ENCODE results near the gene THAP11. TPM values are rescaled to one million over a fixed set of nuclear protein-coding genes. Genes with fewer than 3 reads are reported as not detected.

The THAP11 gene
- total RNA-seq: 35.1 and 35.2 TPM in 2 replicates

GRCh38 chr16:67841816-67842508 lies at the start of gene THAP11:
Gene THAP11 (plus strand): TSS chr16:67842320. CDS start chr16:67842555, 235 bp downstream.

GRCh38 chr16:67806428-67807147 lies 35.5 kb upstream of the THAP11 start, which contains the start of the genes RANBP10 and TSNAXIP1:
Gene RANBP10 (minus strand): TSS chr16:67806560. CDS start chr16:67806536, 24 bp downstream.
Gene TSNAXIP1 (plus strand): TSS chr16:67806889. CDS start chr16:67807150, 261 bp downstream.

DNA sequence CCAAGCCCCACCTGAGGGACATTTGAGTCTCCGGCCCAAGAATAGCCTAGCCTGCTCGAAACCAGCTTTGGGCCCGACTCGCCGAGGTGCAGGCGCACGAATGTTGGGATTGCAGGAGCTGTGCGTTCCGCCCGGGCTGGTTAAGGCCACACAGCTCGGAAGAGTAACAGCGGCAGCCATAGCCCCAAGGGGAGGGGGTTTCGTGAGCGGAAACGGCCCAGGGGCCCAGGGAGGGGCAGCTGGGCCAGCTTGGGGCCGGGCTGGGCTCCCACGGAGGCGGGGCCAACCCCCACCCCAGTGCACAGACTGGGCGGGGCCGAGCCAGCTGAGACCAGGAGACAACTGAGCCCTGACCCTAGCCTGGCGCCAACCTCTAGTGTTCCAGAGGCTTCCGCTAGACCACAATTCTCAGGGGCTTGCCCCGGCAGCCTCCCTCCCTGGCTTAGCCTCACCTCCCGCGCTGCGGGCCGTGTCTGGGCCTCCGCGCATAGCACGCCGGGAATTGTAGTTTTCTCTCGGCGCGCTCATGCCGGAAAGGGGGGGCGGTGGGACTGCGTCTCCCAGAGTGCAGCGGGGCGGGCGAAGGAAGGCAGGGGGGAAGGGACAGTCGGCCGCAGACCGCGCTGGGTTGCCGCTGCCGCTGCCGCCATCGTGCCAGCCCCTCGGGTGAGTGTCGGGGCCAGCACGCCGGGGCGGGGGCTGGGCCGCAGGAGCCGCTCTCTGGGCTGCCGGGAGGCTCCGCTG lies 4.4 kb downstream of the THAP11 start, which contains the start of gene NUTF2:
TSS of gene NUTF2 (plus strand) at position 614 of the 744 bp plus-strand sequence. CDS start 18,198 bp downstream, outside the sequence.

DNA sequence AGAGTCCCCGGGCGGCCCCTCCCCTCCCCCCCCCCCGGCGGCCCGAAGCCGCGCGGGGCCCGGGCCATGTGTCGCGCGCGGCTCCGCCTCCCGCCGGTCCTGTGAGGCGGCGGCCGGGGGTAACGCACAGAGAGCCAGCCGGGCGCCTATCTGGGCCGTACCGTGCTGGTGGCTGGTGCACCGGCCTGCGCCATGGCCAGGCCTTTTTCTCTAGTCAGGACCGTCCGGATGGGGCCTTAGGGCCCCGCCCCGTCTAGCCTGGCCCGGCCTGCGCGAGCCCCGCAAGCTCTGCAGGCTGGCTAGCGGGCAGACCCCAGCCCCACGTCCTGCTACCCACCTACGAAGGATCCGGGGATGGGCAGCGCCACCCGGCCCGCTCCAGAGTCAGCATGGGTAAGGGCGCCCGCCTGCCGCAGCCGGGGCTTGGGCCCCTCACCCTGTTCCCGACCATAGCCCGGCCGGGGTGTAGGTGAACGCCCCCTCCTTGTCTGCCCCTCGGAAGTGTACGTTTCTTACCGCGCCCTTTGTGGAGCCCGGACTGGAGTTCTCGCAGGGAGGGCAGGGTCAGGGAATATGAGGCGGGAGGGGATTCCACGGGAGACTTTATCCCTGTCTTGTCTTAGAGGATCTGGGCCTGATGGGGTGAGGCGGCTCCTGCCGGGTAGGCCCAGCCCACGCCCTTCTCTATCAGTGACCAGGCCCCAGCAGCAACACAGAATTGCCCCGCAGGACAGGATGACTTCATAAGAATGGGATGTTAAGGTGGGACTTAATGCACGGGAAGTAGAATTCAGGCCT lies 5.1 kb downstream of the THAP11 start, which contains the start of gene CENPT:
TSS of gene CENPT (minus strand) at position 630 of the 798 bp plus-strand sequence. CDS start 13,834 bp downstream, outside the sequence.

DNA sequence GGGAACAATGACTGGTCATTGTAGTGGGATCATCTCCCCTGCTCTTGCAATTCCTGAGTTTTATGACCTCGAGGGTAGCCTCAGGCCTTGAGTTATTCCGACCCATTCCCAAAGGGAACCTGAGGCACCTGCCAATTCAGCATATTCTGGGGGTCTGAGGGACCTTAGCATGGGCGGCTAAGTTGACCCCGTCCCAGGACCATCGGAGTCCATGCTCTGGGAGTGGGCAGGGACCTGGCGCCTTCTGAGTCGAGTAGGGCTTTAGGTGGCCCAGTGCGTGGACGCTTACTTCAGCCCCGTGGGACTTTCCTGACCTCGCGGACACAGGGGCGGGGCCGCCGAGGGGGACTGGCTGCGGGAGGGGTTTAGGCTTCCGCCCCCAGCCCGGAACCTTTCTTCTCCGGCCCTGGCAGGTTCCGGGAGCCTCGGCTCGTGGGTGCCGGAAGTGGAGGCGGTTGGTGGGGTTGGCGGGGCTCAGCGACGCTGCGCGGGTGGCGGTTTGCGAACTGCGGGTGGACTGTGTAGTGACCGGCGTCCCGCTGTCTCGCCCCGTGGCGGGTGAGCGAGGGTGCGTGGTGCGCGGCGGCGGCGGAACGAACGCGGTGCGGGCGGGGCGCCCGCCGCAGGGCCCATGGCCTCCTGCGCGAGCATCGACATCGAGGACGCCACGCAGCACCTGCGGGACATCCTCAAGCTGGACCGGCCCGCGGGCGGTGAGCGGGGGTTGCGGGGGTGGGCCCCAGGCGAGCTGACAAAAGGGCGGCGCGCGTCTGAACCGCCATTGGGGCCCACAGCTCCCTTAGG lies 30.7 kb downstream of the THAP11 start, which contains the start of gene EDC4:
TSS of gene EDC4 (plus strand) at position 422 of the 804 bp plus-strand sequence. CDS start at position 632, 210 bp downstream.

DNA sequence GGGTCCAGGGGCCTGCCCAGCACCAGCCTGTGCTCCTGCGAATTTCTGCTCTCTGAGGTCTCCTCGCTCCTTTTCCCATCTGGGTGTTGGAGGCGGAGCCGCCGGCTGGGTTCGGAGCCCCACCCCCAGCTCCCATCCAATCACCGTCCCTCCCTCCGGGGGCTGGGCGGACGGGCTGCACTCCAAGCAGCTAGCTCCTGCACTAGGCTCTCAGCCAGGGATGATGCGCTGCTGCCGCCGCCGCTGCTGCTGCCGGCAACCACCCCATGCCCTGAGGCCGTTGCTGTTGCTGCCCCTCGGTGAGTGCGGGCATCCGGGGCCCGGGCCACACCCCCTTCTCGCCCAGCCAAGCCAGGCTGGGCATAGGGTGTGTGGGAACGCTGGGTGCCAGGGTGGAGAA lies 42.6 kb downstream of the THAP11 start, which contains the start of gene NRN1L:
TSS of gene NRN1L (plus strand) at position 202 of the 400 bp plus-strand sequence. CDS start at position 221, 19 bp downstream.

GRCh38 chr16:67892899-67893742 lies 51.0 kb downstream of the THAP11 start, which contains the start of gene PSKH1:
Gene PSKH1 (plus strand): TSS chr16:67893254. CDS start chr16:67908750, 15,496 bp downstream.

Other genes starting within 250 kb of the THAP11 start
- 0.15 and 0.34 TPM in 2 replicates for gene CARMIL2, start 197.2 kb upstream of the THAP11 start, total RNA-seq
- gene ACD, start 182.1 kb upstream of the THAP11 start, total RNA-seq: 41.9 and 47.7 TPM in 2 replicates
- gene PARD6A, start 181.4 kb upstream of the THAP11 start, total RNA-seq: 1.8 and 3.0 TPM in 2 replicates
- 16.5 and 17.7 TPM in 2 replicates for gene ENKD1, start 175.6 kb upstream of the THAP11 start, total RNA-seq
- gene C16orf86, start 175.5 kb upstream of the THAP11 start, total RNA-seq: 3.5 and 4.9 TPM in 2 replicates
- 11.0 and 12.1 TPM in 2 replicates for gene GFOD2, start 123.0 kb upstream of the THAP11 start, total RNA-seq
- gene RANBP10, start 35.8 kb upstream of the THAP11 start, total RNA-seq: 4.0 and 4.4 TPM in 2 replicates
- 0.17 and 1.2 TPM in 2 replicates for gene TSNAXIP1, start 35.4 kb upstream of the THAP11 start, total RNA-seq
- 154 and 200 TPM in 2 replicates for gene NUTF2, start 4.6 kb downstream of the THAP11 start, total RNA-seq
- 38.0 and 38.8 TPM in 2 replicates for gene CENPT, start 5.4 kb downstream of the THAP11 start, total RNA-seq
- gene EDC4, start 30.7 kb downstream of the THAP11 start, total RNA-seq: 48.5 and 62.5 TPM in 2 replicates
- gene NRN1L, start 42.6 kb downstream of the THAP11 start, total RNA-seq: 0.30 and 0.50 TPM in 2 replicates
- gene PSKH1, start 50.9 kb downstream of the THAP11 start, total RNA-seq: 10.6 and 12.5 TPM in 2 replicates
- 1.0 and 1.3 TPM in 2 replicates for gene CTRL, start 89.5 kb downstream of the THAP11 start, total RNA-seq
- 40.0 and 47.4 TPM in 2 replicates for gene PSMB10, start 94.5 kb downstream of the THAP11 start, total RNA-seq
- gene LCAT, start 101.8 kb downstream of the THAP11 start, total RNA-seq: 10.1 and 11.6 TPM in 2 replicates
- gene SLC12A4, start 126.3 kb downstream of the THAP11 start, total RNA-seq: 29.4 and 33.1 TPM in 2 replicates
- not detected in 2 replicates for gene DPEP3, start 138.2 kb downstream of the THAP11 start, total RNA-seq
- not detected in 2 replicates for gene DPEP2, start 157.2 kb downstream of the THAP11 start, total RNA-seq
- gene DPEP2NB, start 173.6 kb downstream of the THAP11 start, total RNA-seq: not detected in 2 replicates
- gene DDX28, start 180.9 kb downstream of the THAP11 start, total RNA-seq: 6.4 and 7.7 TPM in 2 replicates
- 19.5 and 22.0 TPM in 2 replicates for gene DUS2, start 181.0 kb downstream of the THAP11 start, total RNA-seq
- 9.1 and 10.9 TPM in 2 replicates for gene NFATC3, start 243.1 kb downstream of the THAP11 start, total RNA-seq